Pancreas (tissue), 10 donors: ENCODE data around the gene COG1. TPM values are rescaled to one million over a fixed set of nuclear protein-coding genes. Genes with fewer than 3 reads are reported as not detected.

Experiments
- ATAC-seq, 4 donors: fragments of 200-7000 bp; cut with Tn5 transposase; one replicate each; pipeline versions ENCODE4 v1.8.0 to v1.9.1; 2020; ENCODE audit warnings: mild to moderate bottlenecking in 4 of 4, moderate library complexity in 4 of 4
- DNase-seq, 6 donors: peaks; one replicate each; pipeline ENCODE4 v3.0.0-alpha.2; 2020
- FAIRE-seq: peaks from 2 replicates; lab custom pipeline; 2012; peaks lifted over from hg19 to GRCh38; lab: Jason Lieb, UNC
- H3K27ac ChIP-seq, 4 donors: fragments of 200-600 bp; sonication (generic); 1 replicate in 3 of 4; 2 replicates in 1 of 4; pipeline versions ENCODE4 v1.5.0 to v1.8.0; 2020
- H3K27me3 ChIP-seq, 4 donors: fragments of 200-600 bp; one replicate each; pipeline ENCODE4 v1.8.0; 2021
- H3K36me3 ChIP-seq, 3 donors: fragments of 200-600 bp; sonication (generic) in 1 of 3; one replicate each; pipeline versions ENCODE4 v1.5.0 to v1.8.0; 2020 to 2021
- H3K4me1 ChIP-seq, 3 donors: fragments of 200-600 bp; one replicate each; pipeline ENCODE4 v1.8.0; 2021
- H3K4me3 ChIP-seq, 4 donors: fragments of 200-600 bp; sonication (generic) in 2 of 4; one replicate each; pipeline versions ENCODE4 v1.5.0 to v1.8.0; 2020 to 2021
- H3K9me3 ChIP-seq, 4 donors: fragments of 200-600 bp; one replicate each; pipeline ENCODE4 v1.8.0; 2021
- CTCF ChIP-seq, 4 donors: fragments of 200-600 bp; sonication (generic) in 3 of 4; IDR thresholded peaks; one replicate each; pipeline versions ENCODE4 v1.5.0 to v1.8.0; 2021; ENCODE audit warnings: antibody characterized with exemption in 4 of 4
- whole genome bisulfite sequencing, 2 donors: extraction: QIAGEN DNeasy Blood & Tissue Kit; methylation state at CpG; one replicate each; pipeline ENCODE4 v1.1.7; 2013; 5-methylcytosine and 5-hydroxymethylcytosine counted together
- intact Hi-C, 3 donors: fragments of 100-400 bp; cut with DNase I; formaldehyde crosslinking; loops; one replicate each; pipeline versions ENCODE4 v1.11.1 to v1.14.2; 2022
- polyA plus RNA-seq, 2 donors: library from polyadenylated mRNA; stranded (reverse); fragments of 200-250 nt; gene quantifications; one replicate each; pipeline ENCODE4 v1.2.3, GENCODE V29; 2013
- total RNA-seq, 6 donors: library from RNA; stranded (reverse); fragmentation: NEBNext Ultra II Directional in 4 of 6; extraction: Animal tissue kit (Norgen Biotek cat#: 25700) in 4 of 6; gene quantifications; one replicate each; pipeline versions ENCODE4 v1.2.1 to v1.2.4, GENCODE V29; 2021 to 2023
- donor health status: healthy with polysubstance abuse.
- donor health status: DM: no; HTN: no; CAD: no; lungs with moderate emphysema.
- donor health status: DM: no; HTN: no; CAD: no.
- donor health status: control.
- donor health status: control.
- donor health status: Bipolar disorder and iron deficiency.
- donor health status: DM: yes; HTN: yes; CAD: no.
- donor health status: DM: no; HTN: no; CAD: no.
- donor health status: DM: no; HTN: no; CAD: no.
- donor health status: DM: yes; HTN: yes; CAD: no.

COG1 gene
- total and polyA plus RNA-seq, 8 donors = 21.1 to 29.6 (median 25.5) TPM

DNA sequence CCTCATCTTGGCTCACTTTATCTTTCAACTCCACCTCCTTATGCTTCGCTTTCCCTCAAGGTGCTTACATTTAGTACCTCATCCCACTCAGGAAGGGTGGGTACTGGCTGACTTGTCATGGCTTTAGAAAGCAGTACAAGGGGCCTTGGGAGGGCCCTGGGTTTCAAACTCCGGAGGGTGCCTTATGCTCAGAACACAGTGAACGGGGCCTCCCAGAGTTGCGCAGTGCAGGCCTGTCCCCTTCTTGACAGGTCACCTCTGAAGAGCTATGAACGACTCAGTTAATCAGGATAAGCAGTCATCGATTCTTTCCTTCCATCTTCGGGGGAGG lies 6.0 kb downstream of the COG1 start:
- Histone ChIP-seq H3K27ac (no peak overlapping the region), H3K36me3 (peaks cover 14 to 53% (median 41%) of the 10 kb centered on the region in 3 donors), H3K4me1 (peaks cover 16 to 38% (median 22%) of the 10 kb centered on the region in 3 donors), H3K27me3 (no peaks in the 10 kb centered on the region), H3K4me3 (no peak overlapping the region), H3K9me3 (no peaks in the 10 kb centered on the region)
- intact Hi-C loops = no loop called here
- TF ChIP-seq CTCF (IDR thresholded peaks at IDR 0.05) = no peak
- no peak for DNase-seq
- WGBS, 2 donors = 88 to 90% methylated on average over 7 of the region's 7 CpGs
- FAIRE-seq = no peak
- no peak for ATAC-seq

- Histone ChIP-seq H3K27ac (no peak overlapping the region), H3K9me3 (no peaks in the 10 kb centered on the region), H3K4me1 (peaks cover 14 to 38% (median 20%) of the 10 kb centered on the region in 3 donors), H3K27me3 (no peaks in the 10 kb centered on the region), H3K4me3 (no peak overlapping the region), H3K36me3 (peaks cover 14 to 53% (median 42%) of the 10 kb centered on the region in 3 donors)
- DNase-seq (no peak), ATAC-seq (no peak), FAIRE-seq (no peak)
- no peak for TF ChIP-seq CTCF (IDR thresholded peaks at IDR 0.05)
- WGBS, 2 donors = 91 to 92% methylated on average over 8 of the region's 8 CpGs
- intact Hi-C loops = no loop called here
Measured at GRCh38 chr17:73199751-73200317, 7.0 kb downstream of the COG1 start.

- no peak overlapping the region for H3K27ac ChIP-seq
- FAIRE-seq = no peak
- intact Hi-C loops = no loop called here
Measured at GRCh38 chr17:73200476-73200875, 7.6 kb downstream of the COG1 start.

GRCh38 chr17:73201215-73202069 lies 8.6 kb downstream of the COG1 start:
- H3K27me3 ChIP-seq = no peaks in the 10 kb centered on the region
- H3K27ac ChIP-seq = no peak overlapping the region
- peaks cover 13 to 27% (median 15%) of the 10 kb centered on the region in 3 donors for H3K4me1 ChIP-seq
- DNase-seq = peak in 1 of 6 donors; percentile 39
- H3K9me3 ChIP-seq = no peaks in the 10 kb centered on the region
- no peak for FAIRE-seq
- TF ChIP-seq CTCF (IDR thresholded peaks at IDR 0.05) = no peak
- no peak overlapping the region for H3K4me3 ChIP-seq
- peak in 1 of 4 donors; percentile 16 for ATAC-seq
- intact Hi-C loops = no loop called here
- peaks cover 18 to 69% (median 53%) of the 10 kb centered on the region in 3 donors for H3K36me3 ChIP-seq
- whole genome bisulfite sequencing, 2 donors = 76% methylated on average over 19 of the region's 19 CpGs

More at GRCh38 chr17:73200476-73200875, 7.6 kb downstream of the COG1 start:
- 89 to 91% methylated on average over 10 of the region's 10 CpGs for WGBS, 2 donors
- Histone ChIP-seq H3K4me3 (no peak overlapping the region), H3K27me3 (no peaks in the 10 kb centered on the region), H3K36me3 (peaks cover 14 to 59% (median 46%) of the 10 kb centered on the region in 3 donors), H3K9me3 (no peaks in the 10 kb centered on the region), H3K4me1 (peaks cover 13 to 34% (median 15%) of the 10 kb centered on the region in 3 donors)
- ATAC-seq (no peak), DNase-seq (no peak)
- TF ChIP-seq CTCF (IDR thresholded peaks at IDR 0.05) = no peak
